Fibroblast of mammary gland (primary cell): Measurements from ENCODE around the gene NUP205.

Experiments used
- DNase-seq: peaks from one replicate; pipeline ENCODE4 v3.0.0-alpha.2; 2010; ENCODE audit warnings: low read depth
- H3K4me3 ChIP-seq: 2 replicates; pipeline ENCODE4 v1.5.1; 2011; ENCODE audit warnings: low read depth, mild to moderate bottlenecking, low read length, moderate library complexity; ENCODE audit not compliant: control insufficient read depth
- TF ChIP-seq, protein P1 (sequence below): conservative IDR thresholded peaks from 2 replicates; pipeline ENCODE4 v1.5.1; 2011; ENCODE audit warnings: low read depth, low read length, inconsistent platforms; ENCODE audit not compliant: control insufficient read depth, insufficient read depth

NUP205 gene

DNA sequence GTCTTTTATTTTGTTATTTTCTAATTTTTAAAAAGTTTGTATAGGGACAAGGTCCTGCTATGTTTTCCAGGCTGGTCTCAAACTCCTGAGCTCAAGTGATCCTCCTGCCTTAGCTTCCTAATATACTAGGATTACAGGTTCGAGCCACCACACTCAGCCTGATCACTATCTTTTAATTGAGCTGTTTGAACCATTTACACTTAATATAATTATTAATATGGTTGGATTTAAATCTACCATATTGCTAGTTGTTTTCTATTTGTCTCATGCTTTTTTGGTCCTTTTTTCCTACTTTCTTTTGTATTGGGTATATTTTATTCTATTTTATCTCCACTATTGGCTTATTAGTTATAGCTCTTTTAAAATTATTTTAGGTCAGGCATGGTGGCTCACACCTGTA is 34.6 kb upstream of the NUP205 start:
- no peak for DNase-seq
- TF ChIP-seq, protein P1, sequence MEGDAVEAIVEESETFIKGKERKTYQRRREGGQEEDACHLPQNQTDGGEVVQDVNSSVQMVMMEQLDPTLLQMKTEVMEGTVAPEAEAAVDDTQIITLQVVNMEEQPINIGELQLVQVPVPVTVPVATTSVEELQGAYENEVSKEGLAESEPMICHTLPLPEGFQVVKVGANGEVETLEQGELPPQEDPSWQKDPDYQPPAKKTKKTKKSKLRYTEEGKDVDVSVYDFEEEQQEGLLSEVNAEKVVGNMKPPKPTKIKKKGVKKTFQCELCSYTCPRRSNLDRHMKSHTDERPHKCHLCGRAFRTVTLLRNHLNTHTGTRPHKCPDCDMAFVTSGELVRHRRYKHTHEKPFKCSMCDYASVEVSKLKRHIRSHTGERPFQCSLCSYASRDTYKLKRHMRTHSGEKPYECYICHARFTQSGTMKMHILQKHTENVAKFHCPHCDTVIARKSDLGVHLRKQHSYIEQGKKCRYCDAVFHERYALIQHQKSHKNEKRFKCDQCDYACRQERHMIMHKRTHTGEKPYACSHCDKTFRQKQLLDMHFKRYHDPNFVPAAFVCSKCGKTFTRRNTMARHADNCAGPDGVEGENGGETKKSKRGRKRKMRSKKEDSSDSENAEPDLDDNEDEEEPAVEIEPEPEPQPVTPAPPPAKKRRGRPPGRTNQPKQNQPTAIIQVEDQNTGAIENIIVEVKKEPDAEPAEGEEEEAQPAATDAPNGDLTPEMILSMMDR, result no peak
- no peak overlapping the region for H3K4me3 ChIP-seq

DNA sequence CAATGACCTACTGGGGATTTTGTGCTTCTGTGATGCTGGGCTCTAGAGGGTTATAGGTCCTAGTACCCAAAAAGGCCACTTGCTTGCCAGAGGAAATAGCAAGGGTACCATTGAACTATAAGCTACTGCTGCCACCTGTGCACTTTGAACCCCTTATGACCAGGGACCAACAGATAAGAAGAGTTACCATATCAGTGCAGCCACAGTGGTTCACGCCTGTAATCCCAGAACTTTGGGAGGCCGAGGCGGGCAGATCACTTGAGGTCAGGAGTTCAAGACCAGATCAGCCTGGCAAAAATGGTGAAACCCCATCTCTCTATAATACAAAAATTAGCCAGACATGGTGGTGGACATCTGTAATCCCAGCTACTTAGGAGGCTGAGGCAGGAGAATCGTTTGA is 32.3 kb upstream of the NUP205 start:
- H3K4me3 ChIP-seq, result no peak overlapping the region
- TF ChIP-seq, protein P1, result no peak
- DNase-seq, result no peak

DNA sequence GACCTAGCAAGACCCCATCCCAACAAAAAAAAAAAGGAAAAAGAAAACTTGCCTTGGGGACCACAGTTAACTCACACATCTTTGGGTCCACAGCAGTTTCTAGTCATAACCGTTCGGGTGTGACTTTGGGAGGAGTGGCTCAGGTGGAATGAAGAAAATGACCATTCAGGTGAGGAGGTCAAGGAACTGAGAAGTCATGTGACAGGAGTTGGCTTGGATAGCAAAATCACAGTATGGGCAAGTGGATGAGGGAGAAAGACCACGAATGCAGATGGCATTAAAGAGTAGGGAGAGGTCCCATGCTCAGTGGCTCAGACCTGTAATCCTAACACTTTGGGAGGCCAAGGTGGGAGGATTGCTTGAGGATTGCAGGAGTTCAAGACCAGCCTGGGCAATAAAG is 30.7 kb upstream of the NUP205 start:
- no peak overlapping the region for H3K4me3 ChIP-seq
- TF ChIP-seq, protein P1, result no peak
- no peak for DNase-seq

DNA sequence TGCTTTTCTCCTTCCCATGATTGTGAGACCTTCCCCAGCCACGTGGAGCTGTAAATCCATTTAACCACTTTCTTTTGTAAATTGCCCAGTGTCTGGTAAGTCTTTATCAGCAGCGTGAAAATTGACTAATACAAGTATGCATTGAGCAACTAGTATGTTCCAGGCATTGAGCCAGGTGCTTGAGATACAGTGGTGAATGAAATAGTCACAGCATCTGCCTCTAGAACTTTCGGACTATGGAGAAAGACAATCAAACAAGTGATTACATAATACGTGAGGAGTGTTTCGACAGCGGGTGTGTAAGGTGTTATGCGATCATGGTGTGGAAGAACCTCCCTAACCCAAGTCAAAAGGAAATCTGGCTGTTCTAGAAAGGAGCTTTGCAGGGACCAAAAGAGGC is 21.6 kb upstream of the NUP205 start:
- no peak overlapping the region for H3K4me3 ChIP-seq
- peak; percentile 80 for DNase-seq
- TF ChIP-seq, protein P1, result no peak

DNA sequence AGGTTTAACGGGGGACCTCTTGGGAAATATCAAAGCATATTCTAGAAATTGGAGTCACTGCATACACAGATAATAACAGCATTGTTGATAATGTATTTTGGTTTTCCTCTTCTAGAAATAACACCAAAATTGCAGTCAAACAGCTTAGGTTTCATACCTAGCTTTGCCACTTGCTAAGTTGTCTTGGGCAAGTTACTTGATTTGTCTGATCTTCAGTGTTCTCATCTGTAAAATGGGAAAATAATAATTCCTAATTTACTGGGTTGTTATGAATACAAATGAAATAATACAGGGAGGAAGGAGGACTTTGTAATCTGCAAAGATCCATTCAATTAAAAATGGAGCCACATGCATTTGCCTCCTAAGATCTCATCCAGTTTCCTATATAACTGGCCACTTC is 20.3 kb upstream of the NUP205 start:
- no peak for DNase-seq
- H3K4me3 ChIP-seq, result no peak overlapping the region
- TF ChIP-seq, protein P1, result no peak

DNA sequence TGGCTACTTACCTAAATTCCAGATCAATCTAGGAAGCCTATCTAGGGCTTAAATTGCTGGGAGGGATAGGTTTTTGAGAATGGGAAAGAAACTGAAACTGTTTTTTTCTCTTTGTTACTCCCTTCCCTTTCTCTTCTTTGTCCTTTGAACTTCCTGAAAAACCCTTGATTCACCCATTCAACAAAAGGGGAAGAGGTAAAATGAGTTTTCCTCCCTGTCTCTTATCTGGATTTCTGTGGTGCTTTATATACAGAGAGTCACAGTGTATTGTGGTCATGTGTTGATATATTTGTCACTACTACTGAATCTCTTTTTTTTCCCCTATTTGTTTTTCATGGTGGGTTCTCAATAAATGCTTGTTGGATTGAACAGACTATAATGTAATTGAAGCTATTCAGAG is 19.8 kb upstream of the NUP205 start:
- no peak overlapping the region for H3K4me3 ChIP-seq
- DNase-seq, result no peak
- TF ChIP-seq, protein P1, result no peak

DNA sequence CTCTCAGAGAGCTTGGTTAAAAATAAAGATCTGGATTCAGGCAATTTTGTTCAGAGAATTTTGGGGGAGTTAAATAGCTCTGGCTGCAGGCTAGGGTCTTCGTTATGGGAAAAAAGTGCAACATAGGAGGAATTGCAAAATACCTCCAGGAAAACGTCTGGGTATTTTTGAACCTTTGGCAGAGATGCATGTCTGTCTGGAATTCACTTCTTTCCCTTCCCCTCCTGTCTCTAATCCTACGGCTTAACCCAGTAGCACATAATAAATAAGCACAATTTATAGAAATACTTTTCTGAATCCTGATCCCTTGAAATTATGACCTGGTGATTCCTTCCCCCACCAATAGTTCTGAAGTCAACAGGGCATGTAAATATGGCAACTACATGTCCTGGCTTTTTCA is 19.3 kb upstream of the NUP205 start:
- TF ChIP-seq, protein P1, result no peak
- no peak for DNase-seq
- H3K4me3 ChIP-seq, result no peak overlapping the region
